Activated CD8-positive, alpha-beta memory T cell treated with anti-CD3 and anti-CD28 coated beads, Interleukin-2, amount 50 U/mL, for 24 hours (primary cell): ENCODE measurements around the gene ACSL5.

Source experiments
- DNase-seq: peaks from one replicate; pipeline ENCODE4 v3.0.0-alpha.2; 2020; ENCODE audit errors: extremely low read depth

Gene ACSL5

DNA sequence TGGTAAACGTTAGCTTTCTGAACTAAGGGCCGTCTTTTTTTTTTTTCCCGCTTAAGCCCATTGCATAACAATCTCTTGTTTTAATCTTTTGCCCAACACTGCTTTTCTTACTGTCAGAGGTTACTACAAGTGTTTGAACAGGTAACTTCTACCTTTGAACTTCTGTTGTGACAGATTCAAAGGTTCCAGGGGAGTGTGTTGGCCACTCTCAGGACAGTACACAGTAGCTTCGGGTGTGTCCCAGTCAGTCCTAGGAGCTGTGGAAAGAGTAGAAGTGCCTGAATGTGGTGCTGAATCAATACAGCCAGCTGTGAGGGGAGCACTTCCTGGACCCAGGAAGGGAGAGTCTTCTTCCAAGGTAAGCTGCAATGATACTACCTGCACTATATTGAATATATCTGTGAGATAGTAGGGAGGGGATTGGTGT is at the start of gene ACSL5:
Gene ACSL5, plus strand, starts transcription at position 205 of the 427 bp plus-strand sequence. CDS start 20,831 bp downstream, outside the sequence.
- DNase-seq, result no peak

DNA sequence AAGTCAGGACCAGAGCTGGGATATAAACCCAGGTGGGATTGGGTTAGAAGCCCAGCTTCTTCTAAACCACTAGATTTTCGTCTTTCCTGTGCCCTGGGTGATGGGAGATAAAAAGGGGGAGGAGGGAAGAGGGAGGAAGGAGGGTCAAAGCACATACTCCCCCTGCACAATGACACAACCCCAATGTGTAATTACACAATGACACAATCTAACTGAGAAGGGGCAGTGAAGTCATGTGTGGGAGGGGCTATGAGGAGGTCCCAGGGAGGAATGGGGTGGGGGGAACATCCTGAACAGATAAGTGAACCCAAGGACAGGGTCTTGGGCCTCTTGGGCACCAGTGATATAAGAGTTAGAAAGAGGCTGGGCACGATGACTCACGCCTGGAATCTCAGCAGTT is 46.2 kb upstream of the ACSL5 start:
- no peak for DNase-seq

GRCh38 chr10:112330162-112330561 is 43.8 kb upstream of the ACSL5 start:
- DNase-seq, result no peak

DNA sequence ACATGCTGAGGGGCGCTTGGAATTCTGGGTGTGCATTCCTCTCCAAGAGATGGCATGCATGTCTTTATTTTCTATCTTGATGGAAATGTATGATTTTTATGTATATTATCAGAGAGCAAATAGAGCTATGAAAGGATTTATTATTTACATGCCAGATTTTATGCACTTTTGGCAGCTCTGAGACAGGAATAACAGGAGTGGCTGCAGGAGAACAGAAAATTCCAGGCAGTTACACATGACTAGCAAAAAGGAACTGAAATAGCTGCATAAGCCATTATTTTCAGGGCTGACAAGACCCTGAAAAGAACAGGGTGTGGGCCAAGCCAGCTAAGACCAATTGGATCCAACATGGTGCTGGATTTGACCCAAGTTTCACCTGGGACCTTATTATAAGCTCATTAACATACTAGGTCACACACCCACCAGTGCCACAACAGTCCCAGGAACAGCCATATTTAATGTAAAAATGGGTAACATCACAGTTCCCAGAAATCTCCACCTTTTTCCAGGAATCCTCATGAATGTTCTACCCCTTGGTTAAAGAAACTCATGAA is 43.2 kb upstream of the ACSL5 start:
- DNase-seq, result no peak

DNA sequence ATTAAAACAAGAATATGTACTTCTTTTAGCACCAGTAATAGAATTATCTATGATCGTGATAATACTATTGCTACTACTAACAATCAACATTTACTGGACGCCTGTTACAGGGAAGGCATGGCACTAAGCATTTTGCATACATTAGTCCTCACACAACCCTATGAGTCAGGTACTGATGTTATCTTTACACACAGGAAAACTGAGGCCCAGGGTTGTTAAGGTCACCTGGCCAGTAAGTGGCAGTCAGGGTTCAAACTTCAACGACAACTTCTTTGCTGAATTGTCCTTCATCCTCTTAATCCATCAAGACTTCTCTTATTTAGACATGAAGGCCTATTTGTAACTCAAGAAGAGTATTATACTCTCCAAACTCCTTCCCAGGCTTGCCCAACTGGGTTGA is 41.9 kb upstream of the ACSL5 start:
- DNase-seq, result no peak

DNA sequence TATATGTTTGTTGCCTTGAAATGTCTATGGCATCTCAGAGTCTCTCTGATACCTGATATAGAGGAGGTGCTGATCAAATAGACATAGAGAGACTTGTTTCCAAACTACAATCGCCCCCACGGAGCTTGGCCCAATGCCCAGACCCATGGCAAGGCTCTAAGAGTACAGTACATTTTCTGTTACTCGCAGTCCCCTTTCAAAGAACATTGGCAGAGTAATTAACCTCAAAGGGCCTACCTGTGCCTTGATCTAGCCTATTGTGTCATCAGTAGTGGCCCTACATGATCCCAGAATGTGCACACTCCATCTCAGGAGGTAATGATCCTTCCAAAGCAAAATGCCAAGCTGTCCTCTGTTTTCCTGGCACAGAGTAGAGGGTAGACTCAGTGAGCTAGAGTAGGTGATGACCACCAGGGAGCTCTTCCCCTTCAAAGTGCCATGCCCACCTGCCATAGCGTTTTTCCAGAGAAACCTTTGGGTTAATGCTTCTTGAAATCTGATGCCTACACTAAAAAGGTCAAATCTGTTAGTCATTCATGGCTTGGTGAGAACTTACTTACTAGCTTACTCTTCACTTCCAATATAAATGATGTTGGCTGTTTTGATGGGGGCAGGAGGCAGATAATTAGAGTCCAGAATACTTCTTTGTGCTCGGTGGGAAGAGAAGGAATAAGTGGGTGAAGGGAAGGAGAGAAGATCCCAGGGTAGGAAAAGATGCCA is 41.2 kb upstream of the ACSL5 start:
- DNase-seq, result no peak

DNA sequence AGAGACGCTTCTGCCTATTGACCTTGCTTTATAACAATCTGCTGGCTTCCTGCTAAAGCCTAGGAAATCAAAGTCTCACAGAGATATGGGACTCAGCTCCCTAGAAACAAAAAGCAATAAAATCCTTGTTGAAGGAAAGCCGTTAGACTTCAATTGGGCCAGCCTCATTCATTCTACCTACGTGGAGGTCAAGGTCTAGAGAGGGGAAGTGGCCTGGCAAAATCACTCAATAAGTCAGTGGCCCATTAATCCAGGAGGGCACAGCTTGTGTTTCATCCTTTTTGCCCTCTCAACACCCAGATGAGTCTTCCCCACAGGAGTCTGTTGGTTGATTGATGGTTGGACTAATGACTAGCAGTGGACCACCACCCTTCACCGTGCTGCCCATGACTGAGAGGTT is 40.5 kb upstream of the ACSL5 start:
- no peak for DNase-seq

DNA sequence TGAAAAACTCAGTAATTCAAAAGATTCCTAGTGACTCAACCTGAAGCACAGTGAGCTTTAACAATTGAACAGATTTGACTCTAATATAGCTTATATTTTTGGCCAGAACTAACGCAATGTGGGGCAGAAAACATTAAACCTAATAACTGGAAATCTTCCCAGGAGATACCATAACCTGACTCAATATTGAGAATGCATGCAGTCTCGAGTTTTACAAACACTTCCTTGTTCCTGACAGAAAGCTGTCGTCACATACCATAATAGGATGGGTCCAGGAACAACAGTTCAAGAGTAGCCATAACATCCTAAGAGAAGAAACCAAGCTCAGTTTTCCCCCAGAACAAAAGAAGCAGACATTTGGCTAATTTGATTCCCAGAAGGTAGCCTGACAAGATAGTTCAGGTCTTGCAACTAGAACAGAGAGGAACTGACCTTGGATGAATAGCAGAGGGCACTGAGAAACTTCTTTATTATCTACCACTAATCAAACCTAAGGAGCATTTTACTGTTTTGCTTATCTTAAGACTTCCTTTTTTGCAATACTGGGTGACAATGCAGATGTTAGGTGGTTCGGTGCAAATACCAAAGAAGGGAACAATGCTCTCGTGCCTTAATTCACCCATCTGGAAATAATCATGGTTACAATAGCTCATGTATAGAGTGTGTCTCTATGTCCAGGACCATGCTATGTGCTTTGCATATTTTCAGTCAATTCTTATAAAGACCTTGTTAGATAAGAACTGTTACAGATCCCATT is 38.6 kb upstream of the ACSL5 start:
- no peak for DNase-seq

- DNase-seq, result no peak
Measured at GRCh38 chr10:112335868-112336265, 38.0 kb upstream of the ACSL5 start.

DNA sequence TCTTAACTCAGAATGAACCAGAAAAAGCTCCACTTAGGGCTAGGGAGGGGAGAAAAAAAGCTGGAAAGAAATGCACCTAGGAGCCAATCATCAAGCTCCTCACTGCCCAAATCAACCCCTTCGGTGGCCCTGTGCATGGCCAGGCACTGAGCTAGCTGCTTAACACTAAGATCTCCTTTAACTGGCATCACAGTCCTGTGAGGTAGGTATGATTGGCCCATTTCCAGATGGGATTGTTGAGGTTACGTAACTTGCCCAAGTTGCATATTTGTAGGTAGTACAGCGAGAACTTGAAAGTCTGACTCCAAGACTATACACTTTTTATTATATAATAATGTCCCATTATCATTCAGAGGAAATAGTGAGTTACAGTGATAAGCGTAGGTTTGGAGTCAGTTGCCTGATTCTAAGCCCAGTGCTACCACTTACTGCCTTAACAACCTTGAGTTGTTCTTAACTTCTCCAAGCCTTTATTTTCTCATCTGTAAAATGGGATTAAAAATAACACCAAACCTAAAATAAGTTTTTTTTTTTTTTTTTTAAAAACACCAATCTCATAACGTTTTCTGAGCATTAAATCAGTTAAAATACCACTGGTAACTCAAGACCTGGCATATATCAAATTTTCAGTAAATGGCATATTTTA is 37.2 kb upstream of the ACSL5 start:
- no peak for DNase-seq

DNA sequence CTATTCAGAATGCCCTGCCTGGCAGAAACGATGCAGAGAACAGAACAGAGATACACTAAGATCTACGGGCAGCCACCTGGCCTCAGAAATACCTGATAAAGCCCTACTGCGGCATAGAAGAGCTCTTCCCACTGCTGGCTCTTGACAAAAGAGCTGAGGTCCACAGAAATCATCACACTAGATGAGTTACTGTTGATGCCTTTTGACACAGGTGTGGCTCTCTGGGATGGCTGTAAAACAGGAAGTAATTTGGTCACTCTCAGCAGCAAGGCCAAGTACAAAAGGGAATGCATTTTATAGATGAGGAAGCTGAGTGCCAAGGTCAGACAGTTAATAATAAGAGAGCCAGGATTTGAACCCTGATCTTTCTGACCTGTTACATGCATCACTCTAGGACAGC is 35.0 kb upstream of the ACSL5 start:
- DNase-seq, result no peak

DNA sequence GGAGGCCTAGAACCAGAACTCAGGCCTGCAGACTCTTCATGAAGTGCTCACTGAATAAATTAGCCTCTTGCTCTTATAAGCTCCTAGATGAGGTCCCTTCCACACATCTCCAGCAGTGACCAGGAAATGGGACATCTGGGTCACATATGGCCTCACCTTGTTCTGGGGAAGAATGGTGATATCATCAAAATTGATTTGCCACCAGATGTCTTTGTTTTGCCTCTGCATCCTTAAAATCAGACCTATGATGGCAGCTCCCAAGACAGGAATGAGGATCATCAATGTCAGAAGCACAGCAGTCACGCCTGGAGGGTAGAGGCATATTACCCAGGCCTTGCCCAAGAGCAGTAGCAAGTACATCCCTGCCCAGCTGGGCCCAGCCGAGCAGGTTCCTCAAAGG is 33.3 kb upstream of the ACSL5 start:
- DNase-seq, result no peak

DNA sequence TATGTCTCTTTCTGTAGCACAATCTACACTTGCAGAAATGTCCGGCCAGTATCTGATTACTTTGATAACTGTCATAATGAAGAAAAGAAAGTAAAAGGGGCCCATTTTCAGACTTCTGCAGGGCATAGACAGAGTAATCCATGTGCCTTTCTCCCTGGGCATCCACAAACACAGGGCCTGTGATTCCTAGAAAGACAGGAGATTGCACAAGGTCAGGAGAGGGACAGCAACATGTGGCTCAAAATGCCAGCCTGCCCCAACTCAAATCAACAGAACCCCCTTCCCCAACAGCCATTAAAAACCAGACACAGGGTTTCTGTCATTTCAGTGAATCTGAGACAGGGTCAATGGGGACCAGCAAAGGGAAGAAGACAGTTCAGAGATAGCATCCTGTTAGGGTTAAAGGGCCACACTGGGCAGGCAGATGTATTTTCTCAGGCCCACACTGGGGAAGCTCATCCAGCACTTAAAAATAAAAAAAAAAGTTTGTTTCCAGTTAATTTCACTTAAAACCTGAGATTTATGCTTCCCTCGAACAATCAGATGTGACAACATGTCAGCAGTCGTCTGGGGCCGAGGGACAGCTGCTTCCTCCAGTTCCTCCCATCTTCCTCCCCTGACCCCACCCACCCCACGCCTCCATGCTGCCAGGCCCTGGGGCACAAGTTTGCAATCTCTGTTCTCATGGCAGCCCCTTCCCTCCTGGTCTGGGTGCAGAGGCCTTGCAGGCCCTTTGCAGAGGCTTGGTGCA is 30.7 kb upstream of the ACSL5 start:
- DNase-seq, result no peak

GRCh38 chr10:112344261-112344660 is 29.7 kb upstream of the ACSL5 start:
- no peak for DNase-seq

DNA sequence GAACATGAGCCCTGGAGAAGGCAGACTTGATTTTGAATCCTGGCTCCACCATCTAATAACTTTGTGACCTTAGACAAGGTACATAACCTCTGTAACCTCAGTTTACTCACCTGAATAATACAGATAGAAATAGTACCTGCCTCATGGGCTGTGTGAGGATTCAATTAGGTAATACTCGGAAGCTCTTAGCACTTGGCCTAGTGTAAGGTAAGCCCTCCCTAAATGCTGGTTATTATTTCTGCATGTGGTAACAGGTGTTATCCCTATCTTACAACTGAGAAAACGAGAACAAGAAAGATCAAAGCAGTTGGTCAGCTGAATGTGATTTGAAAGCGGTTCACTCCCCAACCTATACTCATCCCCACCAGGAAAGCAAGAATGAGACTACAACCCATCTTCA is 28.7 kb upstream of the ACSL5 start:
- no peak for DNase-seq

- DNase-seq, result no peak
Measured at GRCh38 chr10:112345743-112346142, 28.2 kb upstream of the ACSL5 start.

GRCh38 chr10:112346774-112347173 is 27.1 kb upstream of the ACSL5 start:
- no peak for DNase-seq

DNA sequence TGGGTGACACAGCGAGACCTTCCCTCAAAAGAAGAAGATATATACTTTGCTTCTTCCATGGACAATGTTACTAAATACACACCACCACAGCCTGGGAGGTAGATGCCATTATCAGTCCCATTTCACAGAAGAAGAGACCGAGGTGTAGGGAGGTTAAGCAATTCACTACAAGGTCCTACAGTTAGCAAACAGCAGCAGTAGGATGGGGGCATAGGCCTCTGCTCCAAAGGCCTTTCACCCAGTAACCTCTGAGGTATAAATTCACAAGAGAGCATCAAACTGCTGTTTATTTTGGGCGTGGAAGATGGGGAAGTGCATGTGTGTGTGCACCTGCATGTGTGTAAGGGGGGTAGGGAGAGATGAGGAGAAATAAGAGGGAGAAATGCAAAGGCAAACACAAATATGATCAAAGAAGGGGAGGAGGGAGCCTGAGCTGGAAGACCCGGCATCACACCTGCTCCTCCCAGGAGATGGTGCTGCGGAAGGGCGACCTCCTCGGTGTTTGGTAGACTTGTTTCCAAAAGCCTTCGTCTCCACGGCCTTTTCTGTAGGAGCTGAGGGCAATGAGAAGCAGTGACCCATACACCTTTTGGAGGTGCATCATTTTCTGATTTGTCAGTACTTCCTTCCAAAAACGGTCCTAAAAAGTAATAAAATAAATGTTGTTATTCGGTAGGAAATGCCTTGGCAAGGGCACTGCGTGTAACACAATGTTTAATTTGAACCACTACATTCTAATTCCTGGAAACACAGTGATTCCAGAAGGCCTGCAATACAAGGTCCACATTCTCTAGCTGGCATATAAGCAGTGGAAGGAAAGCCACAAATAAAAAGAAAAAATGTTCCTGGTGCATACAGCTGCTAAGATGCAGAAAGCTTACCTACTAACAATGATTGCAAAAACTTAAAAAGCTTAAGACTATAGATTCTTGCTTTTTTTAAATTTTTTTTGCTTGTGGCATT is 25.9 kb upstream of the ACSL5 start:
- no peak for DNase-seq

DNA sequence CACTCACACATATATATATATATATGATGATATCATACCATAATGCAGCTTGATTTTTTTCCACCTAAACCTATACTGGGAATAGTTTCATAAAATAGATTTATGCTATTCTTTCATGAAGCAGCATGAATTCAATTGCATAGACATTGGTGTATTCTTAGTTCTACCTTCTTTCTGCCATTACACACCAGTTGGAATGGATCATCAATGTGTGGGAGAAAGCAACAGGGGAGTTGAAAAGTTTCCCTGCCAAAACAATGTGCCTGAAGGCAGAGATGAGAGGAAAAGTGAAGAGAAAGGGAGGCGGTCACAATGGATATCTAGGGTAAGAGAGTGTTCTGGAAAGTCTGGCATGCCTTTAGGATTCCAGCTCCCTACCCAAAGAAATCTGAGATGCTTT is 25.2 kb upstream of the ACSL5 start:
- DNase-seq, result no peak

DNA sequence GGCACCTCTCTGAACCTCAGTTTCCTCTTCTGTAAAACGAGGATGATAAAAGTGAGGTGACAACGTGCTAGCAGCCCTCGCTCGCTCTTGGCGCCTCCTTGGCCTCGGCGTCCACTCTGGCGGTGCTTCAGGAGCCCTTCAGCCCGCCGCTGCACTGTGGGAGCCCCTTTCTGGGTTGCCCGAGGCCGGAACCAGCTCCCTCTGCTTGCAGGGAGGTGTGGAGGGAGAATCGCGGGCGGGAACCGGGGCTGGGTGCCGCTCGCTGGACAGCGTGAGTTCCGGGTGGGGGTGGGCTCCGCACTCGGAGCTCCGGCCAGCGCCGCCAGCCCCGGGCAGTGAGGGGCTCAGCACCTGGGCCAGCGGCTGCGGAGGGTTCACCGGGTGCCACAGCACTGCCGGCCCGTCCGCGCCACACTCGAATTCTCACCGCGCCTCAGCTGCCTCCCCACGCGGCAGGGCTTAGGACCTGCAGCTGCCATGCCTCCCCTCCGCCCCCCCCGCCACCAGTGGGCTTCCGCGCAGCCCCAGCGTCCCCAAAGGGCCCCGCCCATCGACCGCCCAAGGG is 24.3 kb upstream of the ACSL5 start:
- DNase-seq, result no peak
